HG03565 (cell line): ENCODE data around the gene TWIST2.

Experiments
- ATAC-seq: cut with Tn5 transposase; IDR thresholded peaks from one replicate; pipeline ENCODE4 v1.9.1; 2021; ENCODE audit warnings: mild to moderate bottlenecking, moderate library complexity; ENCODE audit not compliant: unreplicated experiment

The TWIST2 gene

GRCh38 chr2:238888781-238889180, 40.9 kb downstream of the TWIST2 start:
- ATAC-seq, result no peak

- ATAC-seq, result no peak
These were observed 42.2 kb downstream of the TWIST2 start for GRCh38 chr2:238890131-238890530.

- ATAC-seq, result no peak
These were observed 43.0 kb downstream of the TWIST2 start for GRCh38 chr2:238890618-238891456.

- no peak for ATAC-seq
These were observed 43.7 kb downstream of the TWIST2 start for GRCh38 chr2:238891457-238892203.

- no peak for ATAC-seq
These were observed 44.3 kb downstream of the TWIST2 start for GRCh38 chr2:238892204-238892500.

- no peak for ATAC-seq
These were observed 44.9 kb downstream of the TWIST2 start for GRCh38 chr2:238892796-238893195.

GRCh38 chr2:238893349-238894000, 45.6 kb downstream of the TWIST2 start:
- ATAC-seq, result no peak

GRCh38 chr2:238894226-238894949, 46.5 kb downstream of the TWIST2 start:
- ATAC-seq, result no peak

GRCh38 chr2:238894950-238895298, 47.0 kb downstream of the TWIST2 start:
- no peak for ATAC-seq

- no peak for ATAC-seq
These were observed 47.5 kb downstream of the TWIST2 start for GRCh38 chr2:238895361-238895882.

GRCh38 chr2:238895891-238896600, 48.2 kb downstream of the TWIST2 start:
- ATAC-seq, result no peak

GRCh38 chr2:238896641-238897040, 48.8 kb downstream of the TWIST2 start:
- no peak for ATAC-seq

- ATAC-seq, result no peak
These were observed 49.4 kb downstream of the TWIST2 start for GRCh38 chr2:238897122-238897880.

GRCh38 chr2:238897911-238898311, 50.0 kb downstream of the TWIST2 start:
- ATAC-seq, result no peak

GRCh38 chr2:238898534-238899281, 50.8 kb downstream of the TWIST2 start:
- ATAC-seq, result no peak

- no peak for ATAC-seq
These were observed 51.5 kb downstream of the TWIST2 start for GRCh38 chr2:238899386-238899785.

- ATAC-seq, result no peak
These were observed 52.6 kb downstream of the TWIST2 start for GRCh38 chr2:238900511-238900910.

- no peak for ATAC-seq
These were observed 53.7 kb downstream of the TWIST2 start for GRCh38 chr2:238901461-238902057.

- ATAC-seq, result no peak
These were observed 54.4 kb downstream of the TWIST2 start for GRCh38 chr2:238902285-238902684.
